Measurements from ENCODE around the gene IER3.

Gene IER3

DNA sequence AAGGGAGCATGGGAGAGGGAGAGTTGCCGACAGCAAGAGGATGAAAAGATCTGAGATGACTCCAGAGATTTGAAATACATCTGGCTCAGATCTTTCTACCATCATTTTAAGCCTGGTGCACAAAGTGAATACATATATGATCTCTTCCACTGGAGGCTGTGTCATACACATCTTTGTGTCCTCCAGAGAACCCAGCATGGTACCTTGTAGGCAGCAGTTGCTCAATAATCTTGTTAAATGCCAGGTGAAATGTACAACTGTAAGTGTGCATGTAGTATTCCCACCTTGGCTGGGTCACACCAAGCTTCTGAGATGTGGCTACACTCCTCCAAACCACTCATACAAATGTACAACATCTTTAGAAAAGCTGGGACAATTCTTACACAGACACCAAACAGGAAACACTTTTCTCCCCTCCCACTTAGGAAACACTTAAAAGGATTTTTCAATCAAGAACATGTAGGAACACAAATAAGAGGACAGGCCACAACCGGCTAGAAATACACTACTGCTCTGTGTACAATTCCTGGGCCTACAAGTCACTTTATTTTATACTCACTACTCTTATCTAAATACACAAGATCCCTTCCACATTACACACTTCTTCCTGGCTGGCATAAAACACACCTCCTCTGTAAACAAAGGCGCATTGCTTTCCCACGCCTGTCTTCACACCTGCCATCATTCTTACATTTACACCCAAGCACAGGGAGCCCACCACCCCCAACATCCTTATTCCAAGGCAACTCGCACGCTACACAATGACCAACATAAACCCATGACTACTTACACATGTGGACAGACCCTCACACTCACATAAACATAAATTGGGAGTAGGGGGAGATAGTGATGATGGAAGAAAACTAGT, 3.8 kb upstream of the IER3 start:
- no peak for DNase-seq (ENCODE audit: low read depth)

GRCh38 chr6:30747300-30747687, 2.9 kb upstream of the IER3 start:
- no peak for DNase-seq (ENCODE audit: low read depth)

- DNase-seq (ENCODE audit: low read depth), result no peak
Observed at GRCh38 chr6:30743099-30744053, 971 bp downstream of the IER3 start.

DNA sequence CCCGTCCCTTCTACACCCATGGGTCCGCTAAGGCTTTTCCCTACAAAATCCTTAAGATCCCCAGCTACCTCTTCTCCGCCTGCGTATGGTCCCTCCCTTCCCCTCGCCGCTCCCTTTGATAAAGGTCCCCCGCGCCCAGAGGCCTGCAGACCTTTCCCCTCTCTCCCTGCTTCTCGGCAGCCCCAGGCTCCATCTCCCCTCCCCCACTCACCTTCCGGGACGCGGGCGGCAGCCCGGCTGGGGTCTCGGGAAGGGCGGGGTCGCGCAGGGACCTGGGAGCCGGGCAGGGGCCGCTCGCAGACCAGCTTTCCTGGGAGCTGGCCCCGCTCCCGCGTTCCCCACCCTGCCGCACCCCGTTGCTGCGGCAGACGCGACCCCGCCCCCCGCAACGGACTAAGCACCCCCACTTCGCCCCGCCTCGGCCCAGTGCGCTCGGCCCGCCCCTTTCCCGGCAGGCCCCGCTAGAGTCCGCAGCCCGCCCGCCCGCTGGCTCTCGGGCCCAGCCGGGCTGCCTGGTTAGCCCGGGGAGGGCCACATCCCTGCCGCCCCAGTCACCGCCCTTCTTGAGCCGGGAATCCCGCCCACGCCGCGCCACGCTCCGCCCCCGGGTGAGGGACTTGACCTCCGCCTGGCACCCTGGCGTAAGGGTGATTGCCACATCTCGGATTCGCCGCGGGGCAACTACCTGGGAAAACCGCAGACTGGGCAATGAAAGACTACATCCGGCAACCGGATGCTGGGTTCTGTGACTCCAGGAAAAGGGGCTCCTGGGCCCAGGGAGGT, 1.8 kb downstream of the IER3 start, which contains the start of gene FLOT1:
FLOT1 (minus strand) TSS at position 372 of the 783 bp plus-strand sequence. CDS start 498 bp downstream, outside the sequence.
- peak; percentile 96 for DNase-seq (ENCODE audit: low read depth)

DNA sequence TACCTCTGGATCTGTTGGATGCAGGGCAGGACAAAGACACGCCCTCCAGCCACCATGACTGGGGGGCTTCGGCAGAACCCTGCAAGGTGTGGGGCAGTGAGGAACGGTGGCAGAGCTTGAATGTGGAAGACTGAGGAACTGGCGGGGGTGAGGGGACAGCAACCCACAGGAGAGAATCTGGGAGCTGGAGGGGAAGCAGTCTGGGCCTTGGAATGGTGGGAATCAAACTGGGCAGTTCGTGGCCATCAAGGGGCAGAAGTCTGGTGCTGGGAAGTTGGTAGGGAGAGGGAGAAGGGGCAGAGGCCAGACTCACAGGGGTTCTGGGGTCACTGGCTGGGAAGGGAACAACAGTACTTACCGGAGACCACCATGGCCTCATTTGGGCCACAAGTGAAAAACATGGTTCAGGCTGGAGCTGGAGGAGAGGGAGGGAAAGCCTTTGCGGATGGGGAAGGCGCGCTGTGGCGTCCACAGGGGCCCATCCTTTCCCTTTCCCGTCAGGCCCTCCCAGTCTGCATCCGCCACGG, 2.5 kb downstream of the IER3 start:
- no peak for DNase-seq (ENCODE audit: low read depth)

- DNase-seq (ENCODE audit: low read depth), result no peak
Observed at GRCh38 chr6:30741063-30741779, 3.1 kb downstream of the IER3 start.

GRCh38 chr6:30740540-30740870, 3.8 kb downstream of the IER3 start:
- no peak for DNase-seq (ENCODE audit: low read depth)

GRCh38 chr6:30738532-30738931, 5.8 kb downstream of the IER3 start:
- no peak for DNase-seq (ENCODE audit: low read depth)

DNA sequence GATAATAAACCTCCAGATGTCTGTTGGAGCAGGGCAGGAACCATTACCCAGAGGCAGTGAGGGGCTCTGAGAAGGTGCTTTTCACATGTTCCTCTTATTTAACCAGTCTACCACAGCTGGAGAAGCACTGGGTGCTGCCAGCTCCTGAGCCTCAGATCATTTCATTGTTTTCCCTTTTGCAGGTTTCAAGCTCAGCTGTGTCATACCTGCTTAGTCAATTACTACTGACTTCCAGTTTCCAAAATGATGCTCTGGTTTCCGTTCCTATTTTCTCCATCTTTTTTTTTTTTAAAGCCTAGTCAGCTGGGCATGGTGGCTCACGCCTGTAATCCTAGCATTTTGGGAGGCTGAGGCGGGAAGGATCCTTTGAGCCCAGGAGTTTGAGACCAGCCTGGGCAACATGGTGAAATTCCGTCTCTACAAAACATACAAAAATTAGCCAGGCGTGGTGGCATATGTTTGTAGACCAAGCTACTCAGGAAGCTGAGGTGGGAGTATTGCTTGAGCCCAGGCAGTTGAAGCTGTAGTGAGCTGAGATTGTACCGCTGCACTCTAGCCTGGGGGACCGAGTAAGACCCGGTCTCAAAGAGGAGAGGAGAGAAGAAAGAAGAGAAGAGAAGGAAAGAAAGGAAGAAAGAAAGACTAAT, 8.6 kb downstream of the IER3 start:
- no peak for DNase-seq (ENCODE audit: low read depth)

GRCh38 chr6:30732237-30732943, 12.0 kb downstream of the IER3 start:
- no peak for DNase-seq (ENCODE audit: low read depth)

DNA sequence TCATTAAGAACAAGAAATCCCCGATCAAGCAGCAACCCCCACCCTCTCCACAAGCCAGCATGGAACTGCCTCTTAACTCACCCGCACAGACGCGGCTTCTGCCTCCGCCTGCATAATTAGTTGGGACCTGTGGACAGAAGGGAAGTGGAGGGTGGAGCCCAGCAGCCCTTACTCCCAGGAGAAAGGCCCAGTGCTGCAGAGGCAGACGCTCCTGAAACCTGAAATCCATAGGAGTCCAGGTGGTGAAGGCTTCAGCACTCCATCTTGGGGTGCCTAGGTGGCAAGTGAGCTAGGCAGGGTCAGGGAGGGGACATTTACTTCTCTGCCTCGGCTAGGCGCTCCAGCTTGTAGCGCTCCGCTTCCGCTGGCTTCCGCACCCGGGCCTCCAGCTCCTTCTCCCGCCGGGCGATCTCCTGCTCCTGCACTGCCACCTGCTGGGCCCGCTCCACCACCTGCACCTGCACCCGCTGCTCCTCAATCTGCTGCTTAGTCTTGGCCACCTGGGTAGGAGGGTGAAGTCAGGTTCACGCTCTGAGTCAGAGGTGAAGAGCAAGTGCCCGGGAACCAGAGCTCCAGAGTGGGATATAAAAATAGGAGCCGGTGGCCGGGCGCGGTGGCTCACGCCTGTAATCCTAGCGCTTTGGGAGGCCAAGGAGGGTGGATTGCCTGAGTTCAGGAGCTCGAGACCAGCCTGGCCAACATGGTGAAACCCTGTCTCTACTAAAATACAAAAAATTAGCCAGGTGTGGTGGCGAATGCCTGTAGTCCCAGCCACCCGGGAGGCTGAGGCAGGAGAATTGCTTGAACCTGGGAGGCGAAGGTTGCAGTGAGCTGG, 13.5 kb downstream of the IER3 start:
- DNase-seq (ENCODE audit: low read depth), result no peak

DNA sequence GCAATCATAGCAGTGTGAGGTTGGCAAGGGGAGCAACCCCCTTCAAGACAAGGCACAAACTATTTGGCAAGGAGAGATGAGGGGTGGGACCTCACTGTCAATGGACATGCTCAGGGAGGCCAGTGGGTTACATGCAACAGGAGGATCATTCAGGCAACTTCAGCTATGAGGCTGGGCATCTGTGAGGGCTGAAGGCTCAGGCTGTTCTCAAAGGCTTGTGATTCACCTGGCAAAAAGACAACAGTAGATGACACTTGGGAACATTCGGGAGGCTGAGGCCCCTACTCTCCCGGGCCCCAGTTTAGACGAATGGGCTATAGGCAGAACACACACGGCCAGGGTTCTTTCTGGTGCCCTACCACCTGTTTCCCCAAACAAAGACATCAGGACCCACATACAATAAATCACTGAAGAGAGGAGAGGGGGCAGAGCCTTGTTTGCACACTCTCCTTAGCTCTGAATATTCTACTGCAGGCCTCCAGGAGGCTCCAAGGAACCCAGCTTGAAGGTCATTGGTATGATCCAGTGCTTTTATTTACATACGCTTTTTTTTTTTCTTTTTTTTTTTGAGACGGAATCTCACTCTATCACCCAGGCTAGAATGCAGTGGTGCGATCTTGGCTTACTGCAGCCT, 16.3 kb downstream of the IER3 start:
- DNase-seq (ENCODE audit: low read depth), result no peak

DNA sequence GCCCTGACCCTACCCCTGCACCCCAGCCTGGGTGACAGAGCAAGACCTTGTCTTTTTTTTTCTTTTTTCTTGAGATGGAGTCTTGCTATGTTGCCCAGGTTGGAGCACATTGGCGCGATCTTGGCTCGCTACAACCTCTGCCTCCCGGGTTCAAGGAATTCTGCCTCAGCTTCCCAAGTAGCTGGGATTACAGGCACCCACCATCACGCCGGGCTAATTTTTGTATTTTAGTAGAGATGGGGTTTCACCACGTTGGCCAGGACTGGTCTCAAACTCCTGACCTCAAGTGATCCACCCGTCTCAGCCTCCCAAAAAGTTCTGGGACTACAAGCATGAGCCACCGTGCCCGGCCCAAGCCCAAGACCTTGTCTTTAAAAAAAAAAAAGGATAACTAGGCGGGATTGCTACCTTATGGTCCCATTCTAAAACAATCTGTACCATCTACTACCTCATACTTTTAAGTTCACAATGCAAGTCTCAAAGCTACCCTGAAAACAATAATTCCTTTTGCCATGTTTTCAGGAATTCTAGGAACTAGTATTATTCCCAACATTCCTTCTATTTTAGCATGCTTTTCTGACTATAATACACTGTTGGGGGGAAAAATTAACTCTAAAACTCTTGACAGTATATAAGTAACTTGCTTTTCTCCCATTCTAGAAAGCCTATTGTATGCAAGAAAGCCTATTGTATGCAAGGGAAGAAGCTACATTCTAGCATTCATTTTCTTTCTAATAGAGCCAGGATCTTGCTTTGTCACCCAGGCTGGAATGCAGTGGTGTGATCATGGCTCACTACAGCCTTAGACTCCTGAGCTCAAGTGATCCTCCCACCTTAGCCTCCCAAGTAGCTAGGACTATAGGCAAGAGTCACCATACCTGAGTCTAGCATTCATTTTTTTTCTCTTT, 17.6 kb downstream of the IER3 start:
- no peak for DNase-seq (ENCODE audit: low read depth)

- no peak for DNase-seq (ENCODE audit: low read depth)
Observed at GRCh38 chr6:30725713-30726505, 18.4 kb downstream of the IER3 start.

GRCh38 chr6:30724906-30725667, 19.3 kb downstream of the IER3 start:
- DNase-seq (ENCODE audit: low read depth), result no peak
